Endothelial cell of umbilical vein (primary cell): ENCODE measurements around the gene MACROD2.

Experiments
- CTCF ChIP-seq, 2 donors: IDR thresholded peaks; 1 replicate in 1 of 2; 2 replicates in 1 of 2; pipeline ENCODE4 v1.5.1; 2011; ENCODE audit warnings: low read length in 2 of 2, mild to moderate bottlenecking in 2 of 2, moderate library complexity in 2 of 2, control low read depth in 1 of 2, inconsistent platforms in 1 of 2, low read depth in 1 of 2; ENCODE audit not compliant: insufficient read depth in 1 of 2; ENCODE audit errors: extremely low read depth in 1 of 2
- EZH2 ChIP-seq: IDR thresholded peaks from 2 replicates; pipeline ENCODE4 v1.6.1; 2012; ENCODE audit warnings: borderline replicate concordance, low read depth, mild to moderate bottlenecking, moderate library complexity, low read length, inconsistent platforms; ENCODE audit not compliant: severe bottlenecking
- FOS ChIP-seq: IDR thresholded peaks from 2 replicates; pipeline ENCODE4 v1.6.1; 2011; ENCODE audit warnings: mild to moderate bottlenecking, low read length, moderate library complexity, borderline replicate concordance; ENCODE audit not compliant: insufficient read depth
- GATA2 ChIP-seq: IDR thresholded peaks from 2 replicates; pipeline ENCODE4 v1.7.0; 2011; ENCODE audit warnings: low read depth, mild to moderate bottlenecking, moderate library complexity, mixed read lengths, low read length; ENCODE audit not compliant: insufficient read length, insufficient read depth
- JUN ChIP-seq: IDR thresholded peaks from 2 replicates; pipeline ENCODE4 v1.6.1; 2011; ENCODE audit warnings: borderline replicate concordance, low read depth; ENCODE audit not compliant: insufficient read length, insufficient read depth
- MYC ChIP-seq: IDR thresholded peaks from one replicate; pipeline ENCODE4 v1.6.1; 2011; ENCODE audit warnings: mild to moderate bottlenecking, low read depth, low read length
- POLR2A ChIP-seq: IDR thresholded peaks from 2 replicates; pipeline ENCODE4 v1.6.1; 2012; ENCODE audit warnings: low read depth, mild to moderate bottlenecking, control low read depth, low read length
- POLR2AphosphoS5 ChIP-seq: IDR thresholded peaks from 2 replicates; pipeline ENCODE4 v1.6.1; 2012; ENCODE audit warnings: low read depth, mild to moderate bottlenecking, control low read depth, low read length, moderate library complexity; ENCODE audit not compliant: insufficient read depth
- TF ChIP-seq, protein P1 (sequence below): IDR thresholded peaks from 2 replicates; pipeline ENCODE4 v1.6.1; 2011; ENCODE audit not compliant: insufficient read depth, insufficient read length

DNA sequence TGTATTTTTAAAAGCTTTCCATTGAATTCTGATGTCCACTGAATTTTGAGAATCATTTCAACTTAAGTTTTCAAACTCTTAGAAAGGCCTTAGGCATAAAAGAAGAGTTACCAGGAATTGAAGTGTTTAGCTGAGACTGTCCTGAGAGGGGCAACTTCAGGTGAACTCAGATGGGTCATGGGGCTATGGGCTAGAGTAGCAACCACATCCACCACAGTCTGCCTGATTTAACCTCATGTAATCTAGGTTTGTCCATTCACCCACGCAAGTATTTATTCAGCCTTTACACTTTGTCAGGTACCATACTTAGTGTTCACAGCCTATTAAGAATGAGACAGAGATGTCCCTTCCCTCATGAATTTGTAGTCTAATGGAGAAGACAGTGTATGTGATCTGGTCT lies 2076.9 kb downstream of the MACROD2 start:
- TF ChIP-seq CTCF (IDR thresholded peaks at IDR 0.05; ENCODE audit: extremely low read depth in 1 of 2, insufficient read depth in 1 of 2, low read depth in 1 of 2, low read length in 2 of 2) (no peak), JUN (no peak), POLR2AphosphoS5 (no peak), POLR2A (no peak), EZH2 (no peak), MYC (no peak), GATA2 (no peak), FOS (no peak)
- TF ChIP-seq, protein P1, sequence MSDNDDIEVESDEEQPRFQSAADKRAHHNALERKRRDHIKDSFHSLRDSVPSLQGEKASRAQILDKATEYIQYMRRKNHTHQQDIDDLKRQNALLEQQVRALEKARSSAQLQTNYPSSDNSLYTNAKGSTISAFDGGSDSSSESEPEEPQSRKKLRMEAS, result no peak
